HG03280 (cell line): ENCODE data around the gene CFAP46.
"Not testable (repeated sequence)": the region's sequence is repeated elsewhere in the genome, so short reads cannot be mapped to it uniquely, and the experiment has no call there.

Experiments
- ATAC-seq: cut with Tn5 transposase; IDR thresholded peaks from one replicate; pipeline ENCODE4 v1.9.1; 2021; ENCODE audit warnings: mild to moderate bottlenecking, moderate library complexity; ENCODE audit not compliant: unreplicated experiment

The CFAP46 gene

GRCh38 chr10:132979491-132980425 is 37.4 kb upstream of the CFAP46 start:
- no peak for ATAC-seq

- no peak for ATAC-seq
Observed at GRCh38 chr10:132978542-132978941, 36.2 kb upstream of the CFAP46 start.

- no peak for ATAC-seq
Observed at GRCh38 chr10:132977807-132978206, 35.4 kb upstream of the CFAP46 start.

GRCh38 chr10:132977076-132977475 is 34.7 kb upstream of the CFAP46 start:
- ATAC-seq = no peak

- no peak for ATAC-seq
Observed at GRCh38 chr10:132975831-132976682, 33.7 kb upstream of the CFAP46 start.

GRCh38 chr10:132974886-132975830 is 32.8 kb upstream of the CFAP46 start:
- ATAC-seq = no peak

GRCh38 chr10:132974249-132974796 is 32.0 kb upstream of the CFAP46 start:
- no peak for ATAC-seq

- no peak for ATAC-seq
Observed at GRCh38 chr10:132973903-132974241, 31.5 kb upstream of the CFAP46 start.

GRCh38 chr10:132972986-132973902 is 30.9 kb upstream of the CFAP46 start:
- ATAC-seq = no peak

- no peak for ATAC-seq
Observed at GRCh38 chr10:132972149-132972985, 30.0 kb upstream of the CFAP46 start.

GRCh38 chr10:132971448-132972148 is 29.2 kb upstream of the CFAP46 start:
- no peak for ATAC-seq

GRCh38 chr10:132970641-132971438 is 28.5 kb upstream of the CFAP46 start:
- ATAC-seq = no peak

- no peak for ATAC-seq
Observed at GRCh38 chr10:132967540-132967939, 25.2 kb upstream of the CFAP46 start.

GRCh38 chr10:132965411-132966057 is 23.2 kb upstream of the CFAP46 start:
- ATAC-seq = no peak

- ATAC-seq = not testable (repeated sequence)
Observed at GRCh38 chr10:132964707-132965410, 22.5 kb upstream of the CFAP46 start.

GRCh38 chr10:132964231-132964630 is 21.9 kb upstream of the CFAP46 start:
- ATAC-seq = no peak
